HG03460 (cell line): ENCODE data around the gene C1GALT1.

ENCODE experiments used
- ATAC-seq: cut with Tn5 transposase; IDR thresholded peaks from one replicate; pipeline ENCODE4 v1.9.1; 2021; ENCODE audit not compliant: unreplicated experiment

Gene C1GALT1

DNA sequence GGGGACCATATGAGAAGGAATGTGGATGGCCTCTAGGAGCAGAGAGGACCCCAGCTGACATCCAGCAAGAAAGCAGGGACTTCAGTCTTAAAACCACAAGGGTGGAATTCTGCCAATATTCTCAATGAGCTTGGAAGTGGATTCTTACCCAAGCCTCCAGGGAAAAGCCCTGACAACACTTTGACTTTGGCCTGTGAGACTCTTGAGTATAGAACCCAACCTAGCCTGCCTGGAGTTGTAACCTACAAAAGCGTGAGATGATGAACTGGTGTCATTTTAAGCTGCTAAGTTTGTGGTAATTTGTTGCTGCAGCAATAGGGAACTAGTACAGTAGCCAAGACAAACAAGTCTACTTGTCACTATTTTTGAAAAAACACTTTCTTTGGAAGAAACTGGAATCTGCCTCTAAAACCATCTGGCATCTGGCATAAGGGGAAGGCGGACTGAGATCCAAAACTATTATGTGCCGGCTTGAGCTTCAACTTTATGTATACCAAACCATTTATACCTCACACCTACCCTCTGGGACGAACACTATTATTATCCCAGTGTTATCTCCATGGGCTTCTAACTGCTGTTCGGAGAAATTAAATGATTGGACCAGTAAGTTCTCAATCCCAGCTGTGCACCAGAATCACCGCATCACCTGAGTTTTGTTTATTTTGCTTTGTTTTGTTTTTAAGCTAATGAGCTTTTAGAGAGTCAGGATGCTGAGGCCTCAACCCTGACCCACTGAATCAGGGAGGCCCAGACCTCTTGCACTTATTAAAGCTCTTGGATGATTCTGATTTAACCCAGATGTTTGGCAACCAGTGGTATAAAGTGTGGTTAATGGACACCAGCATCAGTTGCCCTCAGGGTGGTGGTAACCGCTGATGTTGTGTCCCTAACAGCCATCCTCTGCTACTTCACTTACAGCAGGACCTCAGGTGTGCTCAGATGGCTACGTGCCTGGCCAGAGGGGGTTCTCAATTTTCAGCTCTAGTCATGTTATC is 83.0 kb downstream of the C1GALT1 start:
- ATAC-seq, result no peak

DNA sequence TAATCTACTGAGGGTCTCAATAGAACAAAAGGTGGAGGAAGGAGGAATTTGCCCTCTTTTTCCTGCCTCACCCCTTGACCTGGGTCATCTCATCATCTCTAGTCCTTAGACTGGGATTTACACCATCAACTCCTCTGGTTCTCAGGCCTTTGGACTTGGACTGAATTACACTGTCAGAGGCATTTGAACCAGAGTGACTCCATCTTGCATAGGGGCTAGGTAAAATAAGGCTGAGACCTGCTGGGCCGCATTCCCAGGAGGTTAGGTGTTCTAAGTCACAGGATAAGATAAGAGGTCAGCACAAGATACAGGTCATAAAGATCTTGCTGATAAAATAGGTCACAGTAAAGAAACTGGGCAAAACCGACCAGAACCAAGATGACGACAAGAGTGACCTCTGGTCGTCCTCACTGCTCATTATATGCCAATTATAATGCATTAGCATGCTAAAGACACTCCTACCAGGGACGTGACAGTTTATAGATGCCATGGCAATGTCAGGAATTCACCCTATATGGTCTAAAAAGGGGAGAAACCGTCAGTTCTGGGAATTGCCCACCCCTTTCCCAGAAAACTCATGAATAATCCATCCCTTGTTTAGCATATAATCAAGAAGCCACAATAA is 84.0 kb downstream of the C1GALT1 start:
- ATAC-seq, result no peak

DNA sequence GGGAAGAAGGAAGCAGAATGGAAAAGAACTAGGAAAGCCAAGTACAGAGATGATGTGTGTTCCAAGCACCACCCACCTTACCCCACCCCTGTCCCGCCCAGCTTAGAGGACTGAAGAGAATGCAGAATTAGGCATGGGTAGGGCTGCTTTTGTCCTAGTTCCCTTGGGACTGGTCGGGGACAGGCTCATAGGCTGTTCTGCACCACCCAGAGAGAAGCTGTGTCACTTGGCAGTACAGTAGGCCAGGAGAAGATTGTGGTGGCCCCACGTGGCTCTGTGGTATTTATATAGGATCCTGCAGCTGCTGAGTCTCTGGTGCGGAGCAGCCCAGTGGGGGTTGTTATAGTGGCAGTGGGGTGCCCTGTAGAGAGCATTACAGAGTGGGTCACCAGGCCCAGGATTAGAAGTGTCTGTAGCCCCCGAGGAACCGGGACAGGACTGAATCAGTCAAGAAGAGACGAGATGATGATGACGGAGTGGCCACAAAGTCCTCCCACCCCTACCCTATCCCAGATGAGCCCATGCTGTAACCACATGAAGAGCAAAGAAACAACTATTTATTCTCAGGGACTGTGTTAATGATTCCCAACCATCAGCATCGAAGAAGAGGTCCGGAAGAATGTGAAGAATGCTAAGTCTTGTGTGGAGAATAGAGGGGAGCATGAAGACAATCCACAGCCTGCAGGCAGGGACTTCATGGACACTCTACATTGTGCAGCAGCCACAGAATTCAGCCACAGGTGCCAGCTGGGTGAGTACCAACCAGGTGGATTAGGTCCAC is 88.9 kb downstream of the C1GALT1 start:
- ATAC-seq, result no peak

- no peak for ATAC-seq
Measured at GRCh38 chr7:7272294-7272693, 90.0 kb downstream of the C1GALT1 start.

- ATAC-seq, result no peak
Measured at GRCh38 chr7:7274782-7275181, 92.4 kb downstream of the C1GALT1 start.

GRCh38 chr7:7276161-7276560 is 93.8 kb downstream of the C1GALT1 start:
- ATAC-seq, result no peak

DNA sequence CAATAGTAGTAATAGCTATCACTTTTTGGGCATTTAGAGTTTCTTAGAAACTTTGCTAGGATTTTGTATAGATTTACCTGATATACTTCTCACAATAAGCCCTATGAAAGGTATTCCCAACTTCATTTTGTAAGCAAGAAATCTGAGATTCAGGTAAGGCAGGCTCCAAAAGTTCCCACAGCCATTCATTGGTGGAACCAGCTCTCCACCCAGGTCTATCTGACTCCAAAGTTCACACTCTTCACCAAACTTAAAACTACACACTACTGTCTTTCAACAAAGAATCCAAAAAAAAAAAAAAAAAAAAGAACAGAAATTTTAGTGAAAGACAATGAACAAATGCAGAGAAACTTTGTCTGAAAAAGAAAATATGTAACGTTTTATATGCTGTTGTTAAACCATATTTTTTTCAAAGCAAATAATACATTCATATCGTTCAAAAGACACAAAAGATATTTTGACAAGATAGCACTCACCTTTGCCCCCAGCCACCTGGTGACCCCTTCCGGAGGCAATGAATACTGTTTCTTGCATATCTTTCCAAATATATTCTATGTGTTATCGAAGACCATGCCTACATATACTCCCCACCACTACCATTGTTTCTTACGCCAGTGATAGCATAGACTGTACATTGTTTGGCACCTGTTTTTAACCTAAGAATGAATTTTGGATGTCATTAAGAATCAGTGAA is 108.2 kb downstream of the C1GALT1 start:
- no peak for ATAC-seq

- ATAC-seq, result no peak
Measured at GRCh38 chr7:7292085-7292484, 109.7 kb downstream of the C1GALT1 start.

DNA sequence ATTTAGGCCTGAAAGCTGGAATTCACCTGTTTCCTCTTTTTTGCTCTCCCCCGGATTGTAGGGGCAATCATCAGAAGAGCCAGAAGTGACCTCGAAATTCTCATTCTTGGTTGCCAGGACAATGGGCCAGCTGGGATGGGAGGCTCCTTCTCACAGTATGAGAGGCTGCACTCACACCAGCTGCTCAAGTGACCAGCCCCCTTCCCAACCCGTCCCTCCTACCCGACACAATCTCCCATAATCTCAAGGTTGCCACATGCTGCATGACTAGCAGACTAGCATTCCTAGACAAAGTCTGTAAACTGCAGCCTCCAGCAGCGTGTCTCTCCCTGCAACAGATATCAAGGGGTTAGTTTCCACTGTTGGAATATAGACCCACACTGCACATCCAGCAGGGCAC is 110.3 kb downstream of the C1GALT1 start:
- ATAC-seq, result no peak

- no peak for ATAC-seq
Measured at GRCh38 chr7:7293092-7293491, 110.7 kb downstream of the C1GALT1 start.

DNA sequence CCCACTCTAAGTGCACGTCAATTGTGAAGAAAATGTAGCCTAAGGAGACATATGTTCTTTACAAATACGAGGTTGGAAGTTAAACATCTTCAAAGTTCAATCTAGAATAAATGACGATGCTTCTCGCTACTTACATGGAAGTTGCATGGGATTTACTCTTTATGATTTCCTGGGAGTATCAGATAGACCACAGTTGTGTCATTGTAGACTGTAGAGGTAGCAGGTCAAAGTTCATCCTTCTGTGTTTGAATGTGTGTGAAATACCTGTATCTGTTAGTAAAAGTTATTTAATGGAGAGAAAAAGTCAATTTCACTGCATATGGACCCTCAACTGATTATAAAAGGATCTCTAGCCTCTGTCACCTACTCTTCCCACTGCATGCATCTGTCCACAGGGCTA is 112.6 kb downstream of the C1GALT1 start:
- ATAC-seq, result no peak
